K562 (cell line): ENCODE results near the gene GKN1.

Source experiments
- BRCA1 ChIP-seq, 2 experiments: fragments of 450-650 bp in 1 of 2; sonication (generic) in 1 of 2; formaldehyde crosslinking in 1 of 2; IDR thresholded peaks; 2 replicates each; pipeline versions ENCODE4 v1.5.0 to v1.6.1; 2017 to 2020; ENCODE audit warnings: mild to moderate bottlenecking in 1 of 2, missing genetic modification reagents in 1 of 2
- CBX2 ChIP-seq: fragments of 200-600 bp; sonication (generic); IDR thresholded peaks from one replicate; pipeline ENCODE4 v1.6.1; 2012; ENCODE audit warnings: mild to moderate bottlenecking, low read length, inconsistent platforms; ENCODE audit not compliant: insufficient read depth, poor library complexity, severe bottlenecking
- EP300 ChIP-seq: IDR thresholded peaks from 2 replicates; pipeline ENCODE4 v1.6.1; 2012; ENCODE audit warnings: low read length, improper control_type of control experiment
- EZH2 ChIP-seq: IDR thresholded peaks from 2 replicates; pipeline ENCODE4 v1.6.1; 2012; ENCODE audit warnings: low read depth, mild to moderate bottlenecking, inconsistent platforms, low read length, borderline replicate concordance
- GABPA ChIP-seq: fragments of 200-800 bp; sonication (Bioruptor generic); conservative IDR thresholded peaks from 2 replicates; pipeline ENCODE4 v1.6.1; 2016; ENCODE audit warnings: low read depth, missing genetic modification characterization, missing compliant biosample characterization
- GTF2E2 ChIP-seq: fragments of 200-800 bp; sonication (Bioruptor generic); IDR thresholded peaks from 2 replicates; pipeline ENCODE4 v1.6.1; 2016; ENCODE audit warnings: missing genetic modification characterization, missing compliant biosample characterization
- KLF13 ChIP-seq: fragments of 450-650 bp; IDR thresholded peaks from 2 replicates; pipeline ENCODE4 v1.6.1; 2016; ENCODE audit warnings: missing genetic modification characterization, low read depth, mild to moderate bottlenecking, missing compliant biosample characterization, moderate library complexity, borderline replicate concordance
- MCM5 ChIP-seq: fragments of 450-650 bp; IDR thresholded peaks from 2 replicates; pipeline ENCODE4 v1.6.1; 2016; ENCODE audit warnings: low read depth
- NCOA2 ChIP-seq, 2 experiments: fragments of 450-650 bp; IDR thresholded peaks; 2 replicates each; pipeline ENCODE4 v1.6.1; 2018; ENCODE audit warnings: mild to moderate bottlenecking in 2 of 2, moderate library complexity in 1 of 2; ENCODE audit not compliant: partially characterized antibody in 2 of 2
- POLR2A ChIP-seq: fragments of 450-650 bp; conservative IDR thresholded peaks from 2 replicates; pipeline ENCODE4 v1.6.1; 2016
- STAT6 ChIP-seq: sonication (generic); formaldehyde crosslinking; IDR thresholded peaks from 2 replicates; pipeline ENCODE4 v1.8.1; 2023; ENCODE audit warnings: mild to moderate bottlenecking, missing genetic modification reagents
- TGIF2 ChIP-seq: sonication (generic); formaldehyde crosslinking; IDR thresholded peaks from 2 replicates; pipeline ENCODE4 v1.8.1; 2022; ENCODE audit warnings: mild to moderate bottlenecking, missing genetic modification reagents, moderate library complexity
- ZNF146 ChIP-seq: IDR thresholded peaks from one replicate; pipeline ENCODE4 v1.6.1; 2018; ENCODE audit warnings: missing compliant biosample characterization; ENCODE audit not compliant: unreplicated experiment
- TF ChIP-seq, protein P1 (sequence below), 3 experiments: IDR thresholded peaks in 2 of 3; conservative IDR thresholded peaks in 1 of 3; 2 replicates each; pipeline ENCODE4 v1.5.1; 2011 to 2012; ENCODE audit warnings: low read length in 3 of 3, mild to moderate bottlenecking in 3 of 3, control low read depth in 2 of 3, improper control_type of control experiment in 1 of 3, inconsistent platforms in 1 of 3, low read depth in 1 of 3, mixed read lengths in 1 of 3, moderate library complexity in 1 of 3; ENCODE audit not compliant: insufficient read depth in 2 of 3

- TF ChIP-seq MCM5 = no peak
- TF ChIP-seq, protein P1, sequence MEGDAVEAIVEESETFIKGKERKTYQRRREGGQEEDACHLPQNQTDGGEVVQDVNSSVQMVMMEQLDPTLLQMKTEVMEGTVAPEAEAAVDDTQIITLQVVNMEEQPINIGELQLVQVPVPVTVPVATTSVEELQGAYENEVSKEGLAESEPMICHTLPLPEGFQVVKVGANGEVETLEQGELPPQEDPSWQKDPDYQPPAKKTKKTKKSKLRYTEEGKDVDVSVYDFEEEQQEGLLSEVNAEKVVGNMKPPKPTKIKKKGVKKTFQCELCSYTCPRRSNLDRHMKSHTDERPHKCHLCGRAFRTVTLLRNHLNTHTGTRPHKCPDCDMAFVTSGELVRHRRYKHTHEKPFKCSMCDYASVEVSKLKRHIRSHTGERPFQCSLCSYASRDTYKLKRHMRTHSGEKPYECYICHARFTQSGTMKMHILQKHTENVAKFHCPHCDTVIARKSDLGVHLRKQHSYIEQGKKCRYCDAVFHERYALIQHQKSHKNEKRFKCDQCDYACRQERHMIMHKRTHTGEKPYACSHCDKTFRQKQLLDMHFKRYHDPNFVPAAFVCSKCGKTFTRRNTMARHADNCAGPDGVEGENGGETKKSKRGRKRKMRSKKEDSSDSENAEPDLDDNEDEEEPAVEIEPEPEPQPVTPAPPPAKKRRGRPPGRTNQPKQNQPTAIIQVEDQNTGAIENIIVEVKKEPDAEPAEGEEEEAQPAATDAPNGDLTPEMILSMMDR (IDR thresholded peaks at IDR 0.05 in 2 of 3, conservative IDR thresholded peaks at IDR 0.05 in 1 of 3; ENCODE audit: insufficient read depth in 2 of 3, low read depth in 1 of 3, low read length in 3 of 3) = no peak
- TF ChIP-seq NCOA2 (IDR thresholded peaks at IDR 0.05; ENCODE audit: partially characterized antibody in 2 of 2) = no peak
- no peak for TF ChIP-seq EZH2
- TF ChIP-seq CBX2 = no peak
- no peak for TF ChIP-seq STAT6 (CRISPR knock-in tag)
- TF ChIP-seq KLF13 = no peak
- no peak for TF ChIP-seq EP300
- TF ChIP-seq GTF2E2 (tag) = no peak
- no peak for TF ChIP-seq ZNF146
- no peak for TF ChIP-seq GABPA (tag)
- no peak for TF ChIP-seq TGIF2 (CRISPR knock-in tag)
- no peak for TF ChIP-seq POLR2A
- TF ChIP-seq BRCA1 (IDR thresholded peaks at IDR 0.05) = no peak
- TF ChIP-seq BRCA1 (CRISPR knock-in tag; IDR thresholded peaks at IDR 0.05) = no peak
These were observed 42.6 kb downstream of the GKN1 start for GRCh38 chr2:69017080-69017479.
